Activated naive CD4-positive, alpha-beta T cell treated with anti-CD3 and anti-CD28 coated beads for 36 hours (primary cell): ENCODE measurements around the gene FARS2. TPM values are rescaled to one million over a fixed set of nuclear protein-coding genes. Genes with fewer than 3 reads are reported as not detected.
"Not testable (repeated sequence)": the region's sequence is repeated elsewhere in the genome, so short reads cannot be mapped to it uniquely, and the experiment has no call there.

Experiments used
- CTCF ChIA-PET: fragments of 350-600 bp; sonication (Branson Sonifier 250); formaldehyde crosslinking; loops from one replicate; lab custom pipeline; 2021; ENCODE audit warnings: antibody characterized with exemption; lab: Charles Lee
- DNase-seq: peaks from one replicate; pipeline ENCODE4 v3.0.0-alpha.2; 2020
- H3K27ac Mint-ChIP-seq: one replicate; pipeline ENCODE4 v1.8.0; 2021; ENCODE audit warnings: mild to moderate bottlenecking, mixed read lengths
- H3K27me3 Mint-ChIP-seq: one replicate; pipeline ENCODE4 v1.8.0; 2021; ENCODE audit warnings: low read depth, mixed read lengths
- H3K36me3 Mint-ChIP-seq: one replicate; pipeline ENCODE4 v1.8.0; 2021; ENCODE audit warnings: low read depth, mixed read lengths
- H3K4me1 Mint-ChIP-seq: one replicate; pipeline ENCODE4 v1.8.0; 2021; ENCODE audit warnings: low read depth, mixed read lengths
- H3K4me3 Mint-ChIP-seq: one replicate; pipeline ENCODE4 v1.8.0; 2021; ENCODE audit warnings: mild to moderate bottlenecking, moderate library complexity, mixed read lengths
- H3K9me3 Mint-ChIP-seq: one replicate; pipeline ENCODE4 v1.8.0; 2021; ENCODE audit warnings: mixed read lengths
- intact Hi-C: fragments of 100-400 bp; cut with micrococcal nuclease; formaldehyde crosslinking; loops from one replicate; pipeline ENCODE4 v1.15.1; 2023
- total RNA-seq, 2 experiments: library from RNA; stranded (reverse); gene quantifications; one replicate each; pipeline ENCODE4 v1.2.3, GENCODE V29; 2021

The FARS2 gene
- total RNA-seq, 2 experiments from 2014 or later: 15.4 to 15.8 TPM

DNA sequence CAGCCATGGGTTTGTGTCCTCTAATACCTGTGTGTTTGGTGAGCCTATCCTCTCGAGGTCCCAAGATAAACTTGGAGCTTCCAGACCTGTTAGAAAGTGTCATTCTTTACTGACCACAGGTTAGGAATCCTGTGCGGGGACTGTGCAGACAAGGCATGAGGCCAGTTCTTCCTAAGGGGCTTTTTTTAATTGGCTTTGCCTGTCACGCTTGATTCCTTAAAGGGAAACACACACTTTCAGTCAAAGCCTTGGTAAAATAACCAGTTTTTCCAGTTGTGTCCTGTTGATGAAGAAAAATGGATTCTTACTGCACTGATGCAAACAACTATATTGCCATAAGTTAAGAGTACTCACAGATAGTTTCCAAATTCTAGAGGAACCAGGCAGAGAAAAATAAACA lies 303.4 kb downstream of the FARS2 start:
- H3K4me3 Mint-ChIP-seq, H3K27me3 Mint-ChIP-seq, H3K9me3 Mint-ChIP-seq, DNase-seq, CTCF ChIA-PET, H3K27ac Mint-ChIP-seq: not testable (repeated sequence)
- Mint-ChIP-seq H3K4me1 (peaks cover 25% of the 10 kb centered on the region), H3K36me3 (peaks cover 10% of the 10 kb centered on the region)
- intact Hi-C loops: loop anchor here (5.0 kb wide), 3 partner anchors 47 to 308 kb away; no protein-coding TSS in a partner anchor

DNA sequence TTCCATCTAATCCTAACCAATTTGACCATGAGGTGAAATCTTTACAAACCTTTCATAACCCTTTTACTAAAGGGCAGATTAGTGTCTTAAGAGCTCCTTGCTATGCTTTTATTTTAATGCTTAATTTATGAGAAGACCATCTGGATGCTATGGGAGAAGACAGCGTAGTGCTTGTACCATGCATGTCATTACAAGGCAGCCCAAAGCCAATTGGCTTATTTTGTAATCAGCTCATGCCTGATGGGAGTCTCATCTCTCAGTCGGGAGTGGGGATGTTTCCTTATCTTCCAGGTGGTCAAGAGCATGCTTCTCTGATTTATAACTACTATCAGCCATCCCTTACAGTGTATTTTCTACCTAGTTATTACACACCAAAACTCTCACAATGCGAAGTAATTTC lies 304.7 kb downstream of the FARS2 start:
- peaks cover 4% of the 10 kb centered on the region for H3K9me3 Mint-ChIP-seq
- CTCF ChIA-PET: no interaction called here

DNA sequence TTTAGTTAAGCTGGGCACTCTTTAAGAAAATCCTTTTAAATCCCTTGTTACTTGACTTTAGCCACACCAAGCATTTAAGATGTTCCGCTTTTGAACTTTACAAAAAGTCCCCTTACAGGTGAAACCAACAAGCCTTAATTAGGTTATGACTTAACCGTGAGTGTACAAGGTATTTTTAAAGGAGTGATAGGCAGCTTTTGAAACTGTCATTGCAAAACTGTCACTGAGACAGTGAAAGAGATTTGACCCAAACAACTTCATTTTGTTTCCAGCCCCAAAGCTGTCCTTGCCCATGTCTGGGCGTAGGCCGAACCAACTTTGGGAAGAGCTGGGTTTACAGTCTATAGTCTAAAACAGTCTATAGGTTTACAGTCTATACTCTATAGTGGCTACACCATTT lies 305.4 kb downstream of the FARS2 start:
- DNase-seq: no peak
- CTCF ChIA-PET: no interaction called here
- Mint-ChIP-seq H3K27ac (no peak overlapping the region), H3K36me3 (peaks cover 12% of the 10 kb centered on the region), H3K4me3 (no peak overlapping the region), H3K4me1 (peaks cover 32% of the 10 kb centered on the region), H3K9me3 (peaks cover 4% of the 10 kb centered on the region), H3K27me3 (no peaks in the 10 kb centered on the region)
- intact Hi-C loops: loop anchor here (5.0 kb wide), 3 partner anchors 49 to 306 kb away; no protein-coding TSS in a partner anchor

More for the DNA sequence above, 304.7 kb downstream of the FARS2 start:
- intact Hi-C loops: loop anchor here (5.0 kb wide), 3 partner anchors 49 to 306 kb away; no protein-coding TSS in a partner anchor
- Mint-ChIP-seq H3K4me3 (no peak overlapping the region), H3K27ac (no peak overlapping the region), H3K36me3 (peaks cover 12% of the 10 kb centered on the region), H3K4me1 (peaks cover 29% of the 10 kb centered on the region), H3K27me3 (no peaks in the 10 kb centered on the region)
- no peak for DNase-seq

GRCh38 chr6:5567352-5567751 lies 306.0 kb downstream of the FARS2 start:
- H3K9me3 Mint-ChIP-seq: peaks cover 4% of the 10 kb centered on the region
- intact Hi-C loops: loop anchor here (5.0 kb wide), 3 partner anchors 50 to 305 kb away; no protein-coding TSS in a partner anchor
- peaks cover 28% of the 10 kb centered on the region for H3K4me1 Mint-ChIP-seq
- H3K27ac Mint-ChIP-seq: no peak overlapping the region
- CTCF ChIA-PET: no interaction called here
- no peaks in the 10 kb centered on the region for H3K27me3 Mint-ChIP-seq
- no peak for DNase-seq
- no peak overlapping the region for H3K4me3 Mint-ChIP-seq
- H3K36me3 Mint-ChIP-seq: peaks cover 10% of the 10 kb centered on the region

DNA sequence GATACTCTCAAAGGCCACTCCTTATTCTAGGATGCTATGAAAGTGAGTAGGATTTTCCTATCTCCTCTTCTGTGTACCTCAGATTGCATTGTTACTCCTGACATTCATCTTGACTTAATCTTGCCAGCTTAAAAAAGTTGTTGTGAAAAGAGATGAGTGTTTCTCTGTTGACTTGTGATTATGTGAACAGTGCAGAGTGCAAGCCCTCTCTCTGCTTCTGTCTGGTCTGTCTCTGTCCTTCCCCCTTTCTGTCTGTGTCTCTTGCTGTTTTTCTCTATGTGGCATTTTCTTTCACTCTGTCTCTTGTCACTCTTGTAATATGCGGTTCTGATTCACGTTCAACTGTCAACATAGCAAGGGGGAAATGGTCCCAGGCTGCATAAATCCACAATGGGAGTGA lies 306.6 kb downstream of the FARS2 start:
- H3K27me3 Mint-ChIP-seq: no peaks in the 10 kb centered on the region
- CTCF ChIA-PET: no interaction called here
- H3K4me1 Mint-ChIP-seq: peaks cover 26% of the 10 kb centered on the region
- H3K4me3 Mint-ChIP-seq: no peak overlapping the region
- H3K9me3 Mint-ChIP-seq: peaks cover 7% of the 10 kb centered on the region
- H3K27ac Mint-ChIP-seq: no peak overlapping the region
- intact Hi-C loops: loop anchor here (5.0 kb wide), 3 partner anchors 51 to 304 kb away; no protein-coding TSS in a partner anchor
- peaks cover 12% of the 10 kb centered on the region for H3K36me3 Mint-ChIP-seq
- DNase-seq: no peak

DNA sequence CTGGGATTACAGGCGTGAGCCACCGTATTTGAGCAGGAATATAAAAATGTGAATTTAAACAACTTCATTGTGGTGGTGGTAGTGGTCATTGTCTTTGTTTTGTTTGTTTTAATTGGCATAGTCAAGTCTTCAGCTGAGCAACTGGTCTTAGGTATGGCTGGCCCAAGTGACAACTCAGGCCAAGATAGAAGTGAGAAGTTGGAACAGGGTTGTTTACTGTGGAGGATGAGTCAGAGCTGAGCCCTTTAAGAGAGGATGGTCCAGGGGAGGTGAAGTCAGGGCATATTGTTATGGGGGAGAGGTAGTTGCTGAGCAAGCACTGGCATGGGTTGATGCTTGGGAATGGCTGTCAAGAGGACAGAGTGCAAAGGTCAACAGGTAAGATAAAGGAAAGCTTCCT lies 308.2 kb downstream of the FARS2 start:
- peaks cover 13% of the 10 kb centered on the region for H3K9me3 Mint-ChIP-seq
- intact Hi-C loops: loop anchor here (5.0 kb wide), 3 partner anchors 52 to 303 kb away; no protein-coding TSS in a partner anchor
- peaks cover 16% of the 10 kb centered on the region for H3K36me3 Mint-ChIP-seq
- no peak for DNase-seq
- H3K27ac Mint-ChIP-seq: no peak overlapping the region
- CTCF ChIA-PET: no interaction called here
- peaks cover 26% of the 10 kb centered on the region for H3K4me1 Mint-ChIP-seq
- H3K27me3 Mint-ChIP-seq: no peaks in the 10 kb centered on the region
- no peak overlapping the region for H3K4me3 Mint-ChIP-seq

DNA sequence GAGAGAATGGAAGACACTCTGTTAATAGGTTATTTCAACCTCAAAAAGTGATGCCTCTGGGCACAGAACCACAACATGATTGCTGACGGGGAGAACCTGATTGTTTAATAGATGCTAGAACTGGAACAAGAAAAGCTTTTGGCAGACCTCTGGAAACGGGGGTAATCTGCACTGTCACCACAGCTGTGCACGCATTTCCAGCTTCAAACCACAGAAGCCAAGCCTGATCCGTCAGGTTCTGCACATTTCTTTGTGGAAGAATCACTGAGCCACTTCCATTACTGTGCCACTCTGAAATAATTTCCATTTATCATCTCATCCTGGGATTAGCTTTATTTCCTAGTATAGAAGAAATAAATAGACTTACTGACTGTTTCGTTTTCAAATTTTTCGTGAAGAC lies 309.3 kb downstream of the FARS2 start:
- H3K36me3 Mint-ChIP-seq: peaks cover 17% of the 10 kb centered on the region
- H3K9me3 Mint-ChIP-seq: peaks cover 13% of the 10 kb centered on the region
- DNase-seq: no peak
- H3K4me3 Mint-ChIP-seq: no peak overlapping the region
- H3K27ac Mint-ChIP-seq: no peak overlapping the region
- H3K27me3 Mint-ChIP-seq: no peaks in the 10 kb centered on the region
- CTCF ChIA-PET: no interaction called here
- intact Hi-C loops: no loop called here
- H3K4me1 Mint-ChIP-seq: peaks cover 26% of the 10 kb centered on the region

GRCh38 chr6:5580736-5581581 lies 319.6 kb downstream of the FARS2 start:
- CTCF ChIA-PET: interaction anchor here (0.9 kb wide), 1 partner anchor 75 kb away, joined by 3 read pairs; no protein-coding TSS in a partner anchor
- Mint-ChIP-seq H3K27ac (peak overlapping the region; percentile 58), H3K4me1 (peaks cover 18% of the 10 kb centered on the region), H3K36me3 (peaks cover 2% of the 10 kb centered on the region), H3K9me3 (peaks cover 2% of the 10 kb centered on the region), H3K4me3 (peak overlapping the region; percentile 3), H3K27me3 (no peaks in the 10 kb centered on the region)
- intact Hi-C loops: loop anchor here (5.0 kb wide), 1 partner anchor 46 kb away; no protein-coding TSS in a partner anchor
- DNase-seq: peak; percentile 28

DNA sequence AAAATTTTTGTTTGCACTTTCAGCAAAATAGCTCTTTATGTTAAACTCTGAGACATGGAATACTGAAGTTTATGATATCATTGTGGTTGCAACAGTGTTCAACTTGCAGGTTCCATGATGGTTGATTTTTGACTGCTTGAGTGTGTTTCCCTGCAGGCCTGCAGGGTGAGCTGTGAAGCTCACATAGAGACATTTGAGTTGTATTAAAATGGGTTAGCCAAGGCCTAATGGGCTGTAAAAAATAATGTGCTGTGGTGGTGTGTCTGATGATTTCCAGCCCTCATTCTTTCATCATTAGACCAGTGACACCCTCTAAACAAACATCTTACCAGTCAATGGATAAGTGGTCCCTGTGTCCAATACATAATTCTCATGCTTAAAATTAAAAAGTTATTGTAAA lies 321.4 kb downstream of the FARS2 start:
- no peak for DNase-seq
- H3K4me3 Mint-ChIP-seq: no peak overlapping the region
- H3K9me3 Mint-ChIP-seq: peaks cover 8% of the 10 kb centered on the region
- CTCF ChIA-PET: no interaction called here
- no peak overlapping the region for H3K27ac Mint-ChIP-seq
- no peaks in the 10 kb centered on the region for H3K27me3 Mint-ChIP-seq
- peaks cover 18% of the 10 kb centered on the region for H3K4me1 Mint-ChIP-seq
- peaks cover 4% of the 10 kb centered on the region for H3K36me3 Mint-ChIP-seq
- intact Hi-C loops: loop anchor here (5.0 kb wide), 1 partner anchor 45 kb away; no protein-coding TSS in a partner anchor

- peaks cover 18% of the 10 kb centered on the region for H3K4me1 Mint-ChIP-seq
- no peak overlapping the region for H3K27ac Mint-ChIP-seq
- intact Hi-C loops: loop anchor here (5.0 kb wide), 1 partner anchor 44 kb away; no protein-coding TSS in a partner anchor
- DNase-seq: no peak
- CTCF ChIA-PET: no interaction called here
- H3K4me3 Mint-ChIP-seq: no peak overlapping the region
- H3K36me3 Mint-ChIP-seq: peaks cover 4% of the 10 kb centered on the region
- peaks cover 8% of the 10 kb centered on the region for H3K9me3 Mint-ChIP-seq
- H3K27me3 Mint-ChIP-seq: no peaks in the 10 kb centered on the region
Measured at GRCh38 chr6:5583528-5583927, 322.2 kb downstream of the FARS2 start.

- CTCF ChIA-PET: no interaction called here
- intact Hi-C loops: loop anchor here (5.0 kb wide), 1 partner anchor 43 kb away; no protein-coding TSS in a partner anchor
- no peak for DNase-seq
- Mint-ChIP-seq H3K4me3 (no peak overlapping the region), H3K4me1 (peaks cover 18% of the 10 kb centered on the region), H3K27ac (no peak overlapping the region), H3K36me3 (peaks cover 4% of the 10 kb centered on the region), H3K27me3 (no peaks in the 10 kb centered on the region), H3K9me3 (peaks cover 8% of the 10 kb centered on the region)
Measured at GRCh38 chr6:5584078-5584482, 322.8 kb downstream of the FARS2 start.

GRCh38 chr6:5587648-5588047 lies 326.3 kb downstream of the FARS2 start:
- no peak overlapping the region for H3K27ac Mint-ChIP-seq
- no peaks in the 10 kb centered on the region for H3K4me1 Mint-ChIP-seq
- no peak overlapping the region for H3K4me3 Mint-ChIP-seq
- no peak for DNase-seq
- CTCF ChIA-PET: no interaction called here
- intact Hi-C loops: no loop called here
- peaks cover 8% of the 10 kb centered on the region for H3K9me3 Mint-ChIP-seq
- no peaks in the 10 kb centered on the region for H3K27me3 Mint-ChIP-seq
- peaks cover 5% of the 10 kb centered on the region for H3K36me3 Mint-ChIP-seq
